Memory B cell (primary cell): ENCODE data around the gene CMYA5.
"Not testable (repeated sequence)": the region's sequence is repeated elsewhere in the genome, so short reads cannot be mapped to it uniquely, and the experiment has no call there.

Experiments
- ATAC-seq: fragments of 150-1000 bp; cut with Tn5 transposase; 2 replicates; pipeline ENCODE4 v1.10.0; 2021; ENCODE audit warnings: low read depth, mild to moderate bottlenecking, moderate library complexity
- DNase-seq, 2 donors: peaks; one replicate each; pipeline ENCODE4 v3.0.0; 2022; ENCODE audit warnings: low spot score in 2 of 2
- H3K27ac Mint-ChIP-seq: one replicate; pipeline ENCODE4 v1.8.0; 2022; ENCODE audit warnings: mild to moderate bottlenecking, moderate library complexity, mixed read lengths
- H3K27me3 Mint-ChIP-seq: one replicate; pipeline ENCODE4 v1.8.0; 2022; ENCODE audit warnings: mixed read lengths
- H3K36me3 Mint-ChIP-seq: one replicate; pipeline ENCODE4 v1.8.0; 2022; ENCODE audit warnings: mild to moderate bottlenecking, mixed read lengths
- H3K4me1 Mint-ChIP-seq: one replicate; pipeline ENCODE4 v1.8.0; 2022; ENCODE audit warnings: mixed read lengths
- H3K4me3 Mint-ChIP-seq: one replicate; pipeline ENCODE4 v1.8.0; 2022; ENCODE audit warnings: mild to moderate bottlenecking, moderate library complexity, mixed read lengths
- H3K9me3 Mint-ChIP-seq: one replicate; pipeline ENCODE4 v1.8.0; 2022; ENCODE audit warnings: mixed read lengths

Gene CMYA5

GRCh38 chr5:79692596-79692995, 3.0 kb downstream of the CMYA5 start:
- no peaks in the 10 kb centered on the region for H3K4me1 Mint-ChIP-seq
- H3K9me3 Mint-ChIP-seq, result peaks cover 2% of the 10 kb centered on the region
- H3K4me3 Mint-ChIP-seq, result no peak overlapping the region
- H3K36me3 Mint-ChIP-seq, result peaks cover 10% of the 10 kb centered on the region
- H3K27ac Mint-ChIP-seq, result no peak overlapping the region
- no peaks in the 10 kb centered on the region for H3K27me3 Mint-ChIP-seq
- no peak for DNase-seq
- no peak for ATAC-seq

GRCh38 chr5:79694183-79694582, 4.5 kb downstream of the CMYA5 start:
- H3K4me3 Mint-ChIP-seq, result no peak overlapping the region
- DNase-seq (no peak), ATAC-seq (no peak)

GRCh38 chr5:79694652-79695051, 5.0 kb downstream of the CMYA5 start:
- Mint-ChIP-seq H3K4me1 (no peaks in the 10 kb centered on the region), H3K36me3 (peaks cover 2% of the 10 kb centered on the region), H3K9me3 (no peaks in the 10 kb centered on the region), H3K27ac (no peak overlapping the region), H3K4me3 (no peak overlapping the region), H3K27me3 (no peaks in the 10 kb centered on the region)
- ATAC-seq (no peak), DNase-seq (no peak)

More at GRCh38 chr5:79694183-79694582, 4.5 kb downstream of the CMYA5 start:
- H3K36me3 Mint-ChIP-seq, result peaks cover 2% of the 10 kb centered on the region
- no peaks in the 10 kb centered on the region for H3K4me1 Mint-ChIP-seq
- H3K27me3 Mint-ChIP-seq, result no peaks in the 10 kb centered on the region
- H3K27ac Mint-ChIP-seq, result no peak overlapping the region
- no peaks in the 10 kb centered on the region for H3K9me3 Mint-ChIP-seq

- ATAC-seq, result no peak
- Mint-ChIP-seq H3K4me1 (no peaks in the 10 kb centered on the region), H3K27me3 (no peaks in the 10 kb centered on the region), H3K9me3 (no peaks in the 10 kb centered on the region), H3K4me3 (no peak overlapping the region), H3K36me3 (peaks cover 2% of the 10 kb centered on the region), H3K27ac (no peak overlapping the region)
- DNase-seq, result no peak
These were observed 5.9 kb downstream of the CMYA5 start for GRCh38 chr5:79695526-79695925.

- Mint-ChIP-seq H3K27me3 (no peaks in the 10 kb centered on the region), H3K4me3 (no peak overlapping the region), H3K9me3 (no peaks in the 10 kb centered on the region), H3K4me1 (no peaks in the 10 kb centered on the region), H3K27ac (no peak overlapping the region), H3K36me3 (no peaks in the 10 kb centered on the region)
- DNase-seq (no peak), ATAC-seq (no peak)
These were observed 7.9 kb downstream of the CMYA5 start for GRCh38 chr5:79697222-79698170.

- no peaks in the 10 kb centered on the region for H3K36me3 Mint-ChIP-seq
- ATAC-seq, result no peak
- H3K4me3 Mint-ChIP-seq, result no peak overlapping the region
- DNase-seq, result no peak
- peak overlapping the region; percentile 13 for H3K27ac Mint-ChIP-seq
- H3K27me3 Mint-ChIP-seq, result no peaks in the 10 kb centered on the region
- H3K9me3 Mint-ChIP-seq, result peaks cover 1% of the 10 kb centered on the region
- H3K4me1 Mint-ChIP-seq, result no peaks in the 10 kb centered on the region
These were observed 10.2 kb downstream of the CMYA5 start for GRCh38 chr5:79699763-79700400.

GRCh38 chr5:79702606-79703380, 13.2 kb downstream of the CMYA5 start:
- ATAC-seq, result no peak
- Mint-ChIP-seq H3K9me3 (peaks cover 6% of the 10 kb centered on the region), H3K27ac (no peak overlapping the region), H3K4me1 (peaks cover under 1% of the 10 kb centered on the region), H3K27me3 (no peaks in the 10 kb centered on the region), H3K36me3 (no peaks in the 10 kb centered on the region), H3K4me3 (no peak overlapping the region)
- no peak for DNase-seq

- Mint-ChIP-seq H3K9me3 (peaks cover 6% of the 10 kb centered on the region), H3K36me3 (no peaks in the 10 kb centered on the region), H3K27ac (no peak overlapping the region), H3K4me3 (no peak overlapping the region), H3K27me3 (no peaks in the 10 kb centered on the region), H3K4me1 (peaks cover 2% of the 10 kb centered on the region)
- ATAC-seq (no peak), DNase-seq (no peak)
These were observed 13.7 kb downstream of the CMYA5 start for GRCh38 chr5:79703381-79703645.

GRCh38 chr5:79704553-79704952, 14.9 kb downstream of the CMYA5 start:
- no peaks in the 10 kb centered on the region for H3K27me3 Mint-ChIP-seq
- H3K4me1 Mint-ChIP-seq, result peaks cover 2% of the 10 kb centered on the region
- H3K36me3 Mint-ChIP-seq, result no peaks in the 10 kb centered on the region
- no peak overlapping the region for H3K4me3 Mint-ChIP-seq
- H3K27ac Mint-ChIP-seq, result no peak overlapping the region
- no peak for DNase-seq
- peaks cover 6% of the 10 kb centered on the region for H3K9me3 Mint-ChIP-seq
- ATAC-seq, result no peak

- Mint-ChIP-seq H3K27me3 (no peaks in the 10 kb centered on the region), H3K4me3 (no peak overlapping the region), H3K9me3 (peaks cover 6% of the 10 kb centered on the region), H3K4me1 (peaks cover 2% of the 10 kb centered on the region), H3K36me3 (no peaks in the 10 kb centered on the region), H3K27ac (no peak overlapping the region)
- no peak for DNase-seq
- no peak for ATAC-seq
These were observed 16.0 kb downstream of the CMYA5 start for GRCh38 chr5:79705632-79706031.

- H3K4me1 Mint-ChIP-seq, result not testable (repeated sequence)
These were observed 16.7 kb downstream of the CMYA5 start for GRCh38 chr5:79706317-79706716.

GRCh38 chr5:79707535-79707934, 17.9 kb downstream of the CMYA5 start:
- peak; percentile 84 for ATAC-seq
- H3K36me3 Mint-ChIP-seq, result no peaks in the 10 kb centered on the region
- peaks cover 6% of the 10 kb centered on the region for H3K9me3 Mint-ChIP-seq
- no peak for DNase-seq
- peaks cover 2% of the 10 kb centered on the region for H3K4me1 Mint-ChIP-seq
- H3K4me3 Mint-ChIP-seq, result no peak overlapping the region
- H3K27me3 Mint-ChIP-seq, result no peaks in the 10 kb centered on the region
- H3K27ac Mint-ChIP-seq, result no peak overlapping the region

More at GRCh38 chr5:79706317-79706716, 16.7 kb downstream of the CMYA5 start:
- ATAC-seq, DNase-seq, H3K9me3 Mint-ChIP-seq, H3K36me3 Mint-ChIP-seq, H3K27ac Mint-ChIP-seq, H3K4me3 Mint-ChIP-seq, H3K27me3 Mint-ChIP-seq: not testable (repeated sequence)

GRCh38 chr5:79712741-79713140, 23.1 kb downstream of the CMYA5 start:
- ATAC-seq, result no peak
- no peak for DNase-seq
- H3K9me3 Mint-ChIP-seq, result no peaks in the 10 kb centered on the region
- H3K4me1 Mint-ChIP-seq, result peaks cover 2% of the 10 kb centered on the region
- H3K27me3 Mint-ChIP-seq, result peaks cover 6% of the 10 kb centered on the region
- H3K4me3 Mint-ChIP-seq, result no peak overlapping the region
- H3K36me3 Mint-ChIP-seq, result peaks cover 4% of the 10 kb centered on the region
- no peak overlapping the region for H3K27ac Mint-ChIP-seq

GRCh38 chr5:79713727-79714126, 24.1 kb downstream of the CMYA5 start:
- no peak overlapping the region for H3K4me3 Mint-ChIP-seq
- H3K27ac Mint-ChIP-seq, result no peak overlapping the region
- peaks cover 6% of the 10 kb centered on the region for H3K27me3 Mint-ChIP-seq
- H3K9me3 Mint-ChIP-seq, result no peaks in the 10 kb centered on the region
- no peak for DNase-seq
- no peak for ATAC-seq
- no peaks in the 10 kb centered on the region for H3K4me1 Mint-ChIP-seq
- peaks cover 4% of the 10 kb centered on the region for H3K36me3 Mint-ChIP-seq
